ENCODE data around the gene SPEF1. TPM values are rescaled to one million over a fixed set of nuclear protein-coding genes. Genes with fewer than 3 reads are reported as not detected.

Gene SPEF1
- total and polyA plus RNA-seq, 2 of the 13 experiments (the other 11 are each of a cell fraction or from before 2014, with no cell fraction given) = 0.11 to 0.27 TPM

- TF ChIP-seq ZNF484 (CRISPR knock-in tag; IDR thresholded peaks at IDR 0.05; ENCODE audit: borderline replicate concordance, low read depth) = no peak; the same call in 1 of the 2 replicates
- TF ChIP-seq ZNF572 (CRISPR knock-in tag; IDR thresholded peaks at IDR 0.05) = 0 out of 2 replicates have a peak, but pooled peaks have one; percentile 87
- TF ChIP-seq JARID2 (CRISPR knock-in tag; IDR thresholded peaks at IDR 0.05; ENCODE audit: insufficient replicate concordance) = peak; percentile 86
- peak; percentile 90 for TF ChIP-seq PPARG (CRISPR knock-in tag; conservative IDR thresholded peaks at IDR 0.05)
- TF ChIP-seq ZFX (CRISPR knock-in tag; IDR thresholded peaks at IDR 0.05; ENCODE audit: low read depth) = peak; percentile 92
- no peak; the same call in none of the 2 replicates for TF ChIP-seq ZNF142 (CRISPR knock-in tag; IDR thresholded peaks at IDR 0.05)
- peak; percentile 29; the same call in 1 of the 2 replicates for TF ChIP-seq ZNF280D (CRISPR knock-in tag; IDR thresholded peaks at IDR 0.05)
- TF ChIP-seq ZNF773 (CRISPR knock-in tag; IDR thresholded peaks at IDR 0.05; ENCODE audit: borderline replicate concordance) = peak; percentile 86; the same call in 1 of the 2 replicates
- TF ChIP-seq ATM (IDR thresholded peaks at IDR 0.05; ENCODE audit: borderline replicate concordance) = no peak
- peak; percentile 66; the same call in 1 of the 2 replicates for TF ChIP-seq IRF9 (CRISPR knock-in tag; IDR thresholded peaks at IDR 0.05; ENCODE audit: borderline replicate concordance)
- TF ChIP-seq RFX5 (IDR thresholded peaks at IDR 0.05; ENCODE audit: low read depth, low read length) = peak; percentile 63
- peak; percentile 94; the same call in 1 of the 2 replicates for TF ChIP-seq RELA (CRISPR knock-in tag; IDR thresholded peaks at IDR 0.05)
- peak; percentile 81; the same call in 1 of the 2 replicates for TF ChIP-seq ZBTB39 (CRISPR knock-in tag; IDR thresholded peaks at IDR 0.05)
- TF ChIP-seq NFIB (CRISPR knock-in tag; IDR thresholded peaks at IDR 0.05; ENCODE audit: borderline replicate concordance) = no peak
- no peak; the same call in 1 of the 2 replicates for TF ChIP-seq FOXO1 (CRISPR knock-in tag; IDR thresholded peaks at IDR 0.05)
Observed at GRCh38 chr20:3767427-3768341, 13.6 kb downstream of the SPEF1 start, which contains the start of gene ADISSP (continued).
